HG03066 (cell line): ENCODE measurements around the gene PLCB4.

Source experiments
- ATAC-seq: cut with Tn5 transposase; IDR thresholded peaks from one replicate; pipeline ENCODE4 v1.9.1; 2021; ENCODE audit warnings: low read depth; ENCODE audit not compliant: unreplicated experiment

Gene PLCB4

GRCh38 chr20:9388160-9388812, 319.4 kb downstream of the PLCB4 start:
- no peak for ATAC-seq

GRCh38 chr20:9388813-9389161, 319.9 kb downstream of the PLCB4 start:
- no peak for ATAC-seq

GRCh38 chr20:9389346-9389745, 320.5 kb downstream of the PLCB4 start:
- no peak for ATAC-seq

- ATAC-seq: no peak
Observed at GRCh38 chr20:9390441-9390840, 321.6 kb downstream of the PLCB4 start.

- no peak for ATAC-seq
Observed at GRCh38 chr20:9392892-9393857, 324.3 kb downstream of the PLCB4 start.

- ATAC-seq: no peak
Observed at GRCh38 chr20:9395971-9396370, 327.1 kb downstream of the PLCB4 start.

- ATAC-seq: peak; percentile 98
Observed at GRCh38 chr20:9397928-9398327, 329.0 kb downstream of the PLCB4 start.

GRCh38 chr20:9398882-9399281, 330.0 kb downstream of the PLCB4 start:
- no peak for ATAC-seq

GRCh38 chr20:9399322-9399721, 330.4 kb downstream of the PLCB4 start:
- ATAC-seq: no peak

- ATAC-seq: no peak
Observed at GRCh38 chr20:9400171-9401025, 331.5 kb downstream of the PLCB4 start.

GRCh38 chr20:9401371-9401770, 332.5 kb downstream of the PLCB4 start:
- no peak for ATAC-seq

GRCh38 chr20:9402141-9402540, 333.3 kb downstream of the PLCB4 start:
- no peak for ATAC-seq

- no peak for ATAC-seq
Observed at GRCh38 chr20:9402546-9402945, 333.7 kb downstream of the PLCB4 start.

GRCh38 chr20:9403448-9403847, 334.6 kb downstream of the PLCB4 start:
- ATAC-seq: no peak

- peak; percentile 67 for ATAC-seq
Observed at GRCh38 chr20:9407805-9408421, 339.0 kb downstream of the PLCB4 start.

- ATAC-seq: no peak
Observed at GRCh38 chr20:9408422-9409300, 339.8 kb downstream of the PLCB4 start.

GRCh38 chr20:9409352-9409751, 340.5 kb downstream of the PLCB4 start:
- ATAC-seq: no peak

- ATAC-seq: no peak
Observed at GRCh38 chr20:9409981-9410380, 341.1 kb downstream of the PLCB4 start.

GRCh38 chr20:9411833-9412232, 342.9 kb downstream of the PLCB4 start:
- no peak for ATAC-seq

- peak; percentile 81 for ATAC-seq
Observed at GRCh38 chr20:9412309-9412708, 343.4 kb downstream of the PLCB4 start.
